ENCODE data around the gene B3GALT5.

B3GALT5 gene

DNA sequence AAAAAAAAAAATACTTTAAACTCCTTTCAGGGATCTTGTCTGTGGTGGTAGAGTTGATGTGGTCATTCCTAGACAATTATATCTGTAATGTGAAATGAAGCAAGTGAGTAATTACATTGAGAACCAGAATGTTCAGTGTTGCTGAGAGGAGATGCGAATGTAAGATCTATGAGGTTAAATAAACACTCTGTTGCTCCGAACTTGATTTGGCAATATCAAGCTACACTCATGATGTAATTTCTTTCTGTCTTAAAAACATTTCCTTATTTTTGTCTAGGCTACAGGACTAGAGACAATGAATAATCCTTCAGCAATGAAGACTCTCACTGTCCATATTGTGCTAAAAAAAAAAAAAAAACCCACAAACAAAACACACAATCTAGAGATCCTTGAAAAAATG lies 69.1 kb downstream of the B3GALT5 start:
- Histone ChIP-seq H3K9me3 (ENCODE audit: insufficient read depth, low read length, severe bottlenecking) (no peaks in the 10 kb centered on the region), H3K36me3 (ENCODE audit: insufficient read depth, low read length) (no peaks in the 10 kb centered on the region), H3K79me2 (ENCODE audit: insufficient read depth, low read length) (no peaks in the 10 kb centered on the region), H3K9ac (ENCODE audit: low read depth, low read length) (no peak overlapping the region), H2AFZ (ENCODE audit: low read depth, low read length) (no peak overlapping the region), H3K27ac (ENCODE audit: low read length) (no peak overlapping the region), H4K20me1 (ENCODE audit: insufficient read depth, low read length) (no peaks in the 10 kb centered on the region), H3K27me3 (ENCODE audit: insufficient read depth, low read length, poor library complexity) (no peaks in the 10 kb centered on the region), H3K4me1 (ENCODE audit: insufficient read depth, low read length) (no peaks in the 10 kb centered on the region), H3K4me2 (ENCODE audit: insufficient read depth, low read length) (no peak overlapping the region), H3K4me3 (ENCODE audit: low read depth in 1 of 2, low read length in 2 of 2) (no peak overlapping the region)
- DNase-seq (no peak), ATAC-seq (ENCODE audit: insufficient read depth, low read depth) (no peak)
- TF ChIP-seq EZH2 (IDR thresholded peaks at IDR 0.05; ENCODE audit: borderline replicate concordance, low read depth, low read length, severe bottlenecking): no peak
- TF ChIP-seq, protein P1, sequence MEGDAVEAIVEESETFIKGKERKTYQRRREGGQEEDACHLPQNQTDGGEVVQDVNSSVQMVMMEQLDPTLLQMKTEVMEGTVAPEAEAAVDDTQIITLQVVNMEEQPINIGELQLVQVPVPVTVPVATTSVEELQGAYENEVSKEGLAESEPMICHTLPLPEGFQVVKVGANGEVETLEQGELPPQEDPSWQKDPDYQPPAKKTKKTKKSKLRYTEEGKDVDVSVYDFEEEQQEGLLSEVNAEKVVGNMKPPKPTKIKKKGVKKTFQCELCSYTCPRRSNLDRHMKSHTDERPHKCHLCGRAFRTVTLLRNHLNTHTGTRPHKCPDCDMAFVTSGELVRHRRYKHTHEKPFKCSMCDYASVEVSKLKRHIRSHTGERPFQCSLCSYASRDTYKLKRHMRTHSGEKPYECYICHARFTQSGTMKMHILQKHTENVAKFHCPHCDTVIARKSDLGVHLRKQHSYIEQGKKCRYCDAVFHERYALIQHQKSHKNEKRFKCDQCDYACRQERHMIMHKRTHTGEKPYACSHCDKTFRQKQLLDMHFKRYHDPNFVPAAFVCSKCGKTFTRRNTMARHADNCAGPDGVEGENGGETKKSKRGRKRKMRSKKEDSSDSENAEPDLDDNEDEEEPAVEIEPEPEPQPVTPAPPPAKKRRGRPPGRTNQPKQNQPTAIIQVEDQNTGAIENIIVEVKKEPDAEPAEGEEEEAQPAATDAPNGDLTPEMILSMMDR (IDR thresholded peaks at IDR 0.05; ENCODE audit: borderline replicate concordance, extremely low read depth, low read length, poor library complexity, severe bottlenecking): no peak

DNA sequence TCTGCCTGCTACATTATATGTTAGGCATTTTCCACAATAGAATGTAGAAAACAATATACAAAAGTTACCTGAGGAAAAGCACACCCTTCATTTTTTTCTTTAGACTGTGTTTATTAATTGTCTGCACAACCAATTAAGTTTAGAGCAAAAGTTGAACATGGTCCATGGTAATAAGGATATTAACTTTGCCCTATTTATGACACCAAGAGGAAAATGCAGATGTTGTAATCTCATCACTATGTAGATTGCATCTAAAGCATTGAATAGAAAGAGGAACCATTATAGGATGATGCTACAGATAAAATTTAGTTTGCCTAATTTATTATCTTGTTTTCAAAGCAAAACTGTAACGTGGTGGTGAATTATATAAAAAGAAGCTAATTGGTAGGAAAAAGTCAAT lies 72.5 kb downstream of the B3GALT5 start:
- H3K36me3 ChIP-seq (ENCODE audit: insufficient read depth, low read length): no peaks in the 10 kb centered on the region
- DNase-seq (no peak), ATAC-seq (ENCODE audit: insufficient read depth, low read depth) (no peak)
- H3K27ac ChIP-seq (ENCODE audit: low read length): no peak overlapping the region
- no peaks in the 10 kb centered on the region for H3K79me2 ChIP-seq (ENCODE audit: insufficient read depth, low read length)
- H3K4me3 ChIP-seq (ENCODE audit: low read depth in 1 of 2, low read length in 2 of 2): no peak overlapping the region
- no peak overlapping the region for H3K9ac ChIP-seq (ENCODE audit: low read depth, low read length)
- H3K4me2 ChIP-seq (ENCODE audit: insufficient read depth, low read length): no peak overlapping the region
- TF ChIP-seq, protein P1 (IDR thresholded peaks at IDR 0.05; ENCODE audit: borderline replicate concordance, extremely low read depth, low read length, poor library complexity, severe bottlenecking): no peak
- no peak for TF ChIP-seq EZH2 (IDR thresholded peaks at IDR 0.05; ENCODE audit: borderline replicate concordance, low read depth, low read length, severe bottlenecking)
- no peaks in the 10 kb centered on the region for H3K27me3 ChIP-seq (ENCODE audit: insufficient read depth, low read length, poor library complexity)
- no peak overlapping the region for H2AFZ ChIP-seq (ENCODE audit: low read depth, low read length)
- no peaks in the 10 kb centered on the region for H3K9me3 ChIP-seq (ENCODE audit: insufficient read depth, low read length, severe bottlenecking)
- no peaks in the 10 kb centered on the region for H3K4me1 ChIP-seq (ENCODE audit: insufficient read depth, low read length)
- H4K20me1 ChIP-seq (ENCODE audit: insufficient read depth, low read length): no peaks in the 10 kb centered on the region

DNA sequence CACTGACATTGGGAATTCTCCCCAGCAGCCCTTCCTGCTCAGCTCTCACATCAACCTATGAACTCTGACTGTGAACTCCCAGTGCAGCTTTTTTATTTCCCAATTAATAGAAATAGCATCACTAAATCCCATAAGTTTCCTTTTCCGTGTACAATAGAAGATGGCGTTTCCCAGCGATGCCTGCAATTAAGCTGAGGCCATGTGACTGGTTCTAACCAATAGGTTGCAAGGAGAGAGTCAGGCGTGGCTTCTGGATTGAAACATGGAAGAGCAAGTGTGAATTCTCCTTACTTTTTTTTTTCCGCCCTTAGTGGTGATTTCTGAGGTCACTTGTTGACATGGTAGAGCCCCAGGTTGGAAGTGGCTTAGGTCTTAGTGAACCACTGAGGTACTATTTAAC lies 73.3 kb downstream of the B3GALT5 start:
- no peak overlapping the region for H3K4me2 ChIP-seq (ENCODE audit: insufficient read depth, low read length)
- no peaks in the 10 kb centered on the region for H4K20me1 ChIP-seq (ENCODE audit: insufficient read depth, low read length)
- H3K79me2 ChIP-seq (ENCODE audit: insufficient read depth, low read length): no peaks in the 10 kb centered on the region
- no peak for DNase-seq
- no peaks in the 10 kb centered on the region for H3K36me3 ChIP-seq (ENCODE audit: insufficient read depth, low read length)
- H3K4me1 ChIP-seq (ENCODE audit: insufficient read depth, low read length): no peaks in the 10 kb centered on the region
- H3K9me3 ChIP-seq (ENCODE audit: insufficient read depth, low read length, severe bottlenecking): no peaks in the 10 kb centered on the region
- no peak for TF ChIP-seq EZH2 (IDR thresholded peaks at IDR 0.05; ENCODE audit: borderline replicate concordance, low read depth, low read length, severe bottlenecking)
- TF ChIP-seq, protein P1 (IDR thresholded peaks at IDR 0.05; ENCODE audit: borderline replicate concordance, extremely low read depth, low read length, poor library complexity, severe bottlenecking): no peak
- no peak overlapping the region for H3K4me3 ChIP-seq (ENCODE audit: low read depth in 1 of 2, low read length in 2 of 2)
- no peak overlapping the region for H3K9ac ChIP-seq (ENCODE audit: low read depth, low read length)
- ATAC-seq (ENCODE audit: insufficient read depth, low read depth): no peak
- no peak overlapping the region for H3K27ac ChIP-seq (ENCODE audit: low read length)
- H2AFZ ChIP-seq (ENCODE audit: low read depth, low read length): no peak overlapping the region
- H3K27me3 ChIP-seq (ENCODE audit: insufficient read depth, low read length, poor library complexity): no peaks in the 10 kb centered on the region

Data from DND-41 (cell line).